HEK293 (cell line): Measurements from ENCODE around the gene DIP2C.

Experiments used
- GLIS2 ChIP-seq: fragments of 450-650 bp; formaldehyde crosslinking; IDR thresholded peaks from 2 replicates; pipeline ENCODE4 v1.5.1; 2016; ENCODE audit warnings: missing biosample characterization, missing genetic modification characterization
- KLF10 ChIP-seq: fragments of 450-650 bp; IDR thresholded peaks from 2 replicates; pipeline ENCODE4 v1.5.1; 2018; ENCODE audit warnings: missing biosample characterization, mild to moderate bottlenecking, missing genetic modification characterization
- KLF8 ChIP-seq: fragments of 450-650 bp; formaldehyde crosslinking; IDR thresholded peaks from 2 replicates; pipeline ENCODE4 v1.5.1; 2016; ENCODE audit warnings: missing biosample characterization, missing genetic modification characterization
- MEIS1 ChIP-seq: sonication (generic); formaldehyde crosslinking; IDR thresholded peaks from 2 replicates; pipeline ENCODE4 v1.8.1; 2022; ENCODE audit warnings: missing genetic modification reagents, mild to moderate bottlenecking, borderline replicate concordance
- ZBTB11 ChIP-seq: fragments of 450-650 bp; formaldehyde crosslinking; conservative IDR thresholded peaks from 2 replicates; pipeline ENCODE4 v1.5.1; 2016; ENCODE audit warnings: low read depth, missing biosample characterization, missing genetic modification characterization
- ZBTB17 ChIP-seq: fragments of 450-650 bp; formaldehyde crosslinking; IDR thresholded peaks from 2 replicates; pipeline ENCODE4 v1.5.1; 2016; ENCODE audit warnings: missing biosample characterization, missing genetic modification characterization
- ZBTB20 ChIP-seq: fragments of 450-650 bp; formaldehyde crosslinking; IDR thresholded peaks from 2 replicates; pipeline ENCODE4 v1.5.1; 2016; ENCODE audit warnings: missing biosample characterization, missing genetic modification characterization
- ZBTB44 ChIP-seq: fragments of 450-650 bp; IDR thresholded peaks from 2 replicates; pipeline ENCODE4 v1.5.1; 2018; ENCODE audit warnings: missing biosample characterization, mild to moderate bottlenecking, missing genetic modification characterization
- ZBTB8A ChIP-seq: fragments of 450-650 bp; formaldehyde crosslinking; IDR thresholded peaks from 2 replicates; pipeline ENCODE4 v1.5.1; 2016; ENCODE audit warnings: missing biosample characterization, missing genetic modification characterization
- ZNF157 ChIP-seq: fragments of 450-650 bp; formaldehyde crosslinking; IDR thresholded peaks from 2 replicates; pipeline ENCODE4 v1.5.1; 2016; ENCODE audit warnings: missing biosample characterization, missing genetic modification characterization
- ZNF18 ChIP-seq: fragments of 450-650 bp; formaldehyde crosslinking; IDR thresholded peaks from 2 replicates; pipeline ENCODE4 v1.5.1; 2016; ENCODE audit warnings: missing biosample characterization, missing genetic modification characterization
- ZNF19 ChIP-seq: fragments of 450-650 bp; formaldehyde crosslinking; IDR thresholded peaks from 2 replicates; pipeline ENCODE4; 2016; ENCODE audit warnings: missing biosample characterization, missing genetic modification characterization, low read depth
- ZNF2 ChIP-seq: fragments of 450-650 bp; formaldehyde crosslinking; IDR thresholded peaks from 2 replicates; pipeline ENCODE4 v1.5.1; 2016; ENCODE audit warnings: missing biosample characterization, missing genetic modification characterization
- ZNF211 ChIP-seq: fragments of 450-650 bp; formaldehyde crosslinking; IDR thresholded peaks from 2 replicates; pipeline ENCODE4 v1.5.1; 2016; ENCODE audit warnings: low read depth, missing biosample characterization, missing genetic modification characterization
- ZNF239 ChIP-seq: fragments of 450-650 bp; formaldehyde crosslinking; IDR thresholded peaks from 2 replicates; pipeline ENCODE4 v1.5.1; 2016; ENCODE audit warnings: missing biosample characterization, missing genetic modification characterization
- ZNF335 ChIP-seq: fragments of 450-650 bp; formaldehyde crosslinking; conservative IDR thresholded peaks from 2 replicates; pipeline ENCODE4 v1.5.1; 2016; ENCODE audit warnings: missing biosample characterization, missing genetic modification characterization
- ZNF362 ChIP-seq: fragments of 450-650 bp; formaldehyde crosslinking; IDR thresholded peaks from 2 replicates; pipeline ENCODE4 v1.5.1; 2016; ENCODE audit warnings: missing biosample characterization, missing genetic modification characterization
- ZNF366 ChIP-seq: fragments of 450-650 bp; formaldehyde crosslinking; conservative IDR thresholded peaks from 2 replicates; pipeline ENCODE4 v1.5.1; 2016; ENCODE audit warnings: missing biosample characterization, missing genetic modification characterization
- ZNF529 ChIP-seq: fragments of 450-650 bp; formaldehyde crosslinking; IDR thresholded peaks from 2 replicates; pipeline ENCODE4 v1.5.1; 2017; ENCODE audit warnings: missing genetic modification characterization, missing biosample characterization; ENCODE audit not compliant: insufficient replicate concordance
- ZNF558 ChIP-seq: fragments of 450-650 bp; formaldehyde crosslinking; IDR thresholded peaks from 2 replicates; pipeline ENCODE4 v1.5.1; 2016; ENCODE audit warnings: missing biosample characterization, missing genetic modification characterization
- ZNF585B ChIP-seq: fragments of 450-650 bp; formaldehyde crosslinking; IDR thresholded peaks from 2 replicates; pipeline ENCODE4 v1.5.1; 2016; ENCODE audit warnings: missing biosample characterization, missing genetic modification characterization
- ZNF600 ChIP-seq: fragments of 450-650 bp; formaldehyde crosslinking; IDR thresholded peaks from 2 replicates; pipeline ENCODE4 v1.5.1; 2016; ENCODE audit warnings: missing biosample characterization, missing genetic modification characterization
- ZNF701 ChIP-seq: fragments of 450-650 bp; formaldehyde crosslinking; IDR thresholded peaks from 2 replicates; pipeline ENCODE4 v1.5.1; 2016; ENCODE audit warnings: missing biosample characterization, missing genetic modification characterization
- ZNF777 ChIP-seq: fragments of 450-650 bp; formaldehyde crosslinking; IDR thresholded peaks from 2 replicates; pipeline ENCODE4 v1.5.1; 2017; ENCODE audit warnings: missing biosample characterization, missing genetic modification characterization, borderline replicate concordance
- ZSCAN16 ChIP-seq: fragments of 450-650 bp; formaldehyde crosslinking; IDR thresholded peaks from 2 replicates; pipeline ENCODE4 v1.5.1; 2016; ENCODE audit warnings: missing biosample characterization, missing genetic modification characterization
- TF ChIP-seq, protein P1 (sequence below): fragments of 450-650 bp; IDR thresholded peaks from 2 replicates; pipeline ENCODE4 v1.5.1; 2018; ENCODE audit warnings: missing biosample characterization, missing genetic modification characterization
- TF ChIP-seq, protein P2 (sequence below): fragments of 450-650 bp; formaldehyde crosslinking; IDR thresholded peaks from 2 replicates; pipeline ENCODE4 v1.5.1; 2016; ENCODE audit warnings: missing biosample characterization, missing genetic modification characterization

Gene DIP2C

DNA sequence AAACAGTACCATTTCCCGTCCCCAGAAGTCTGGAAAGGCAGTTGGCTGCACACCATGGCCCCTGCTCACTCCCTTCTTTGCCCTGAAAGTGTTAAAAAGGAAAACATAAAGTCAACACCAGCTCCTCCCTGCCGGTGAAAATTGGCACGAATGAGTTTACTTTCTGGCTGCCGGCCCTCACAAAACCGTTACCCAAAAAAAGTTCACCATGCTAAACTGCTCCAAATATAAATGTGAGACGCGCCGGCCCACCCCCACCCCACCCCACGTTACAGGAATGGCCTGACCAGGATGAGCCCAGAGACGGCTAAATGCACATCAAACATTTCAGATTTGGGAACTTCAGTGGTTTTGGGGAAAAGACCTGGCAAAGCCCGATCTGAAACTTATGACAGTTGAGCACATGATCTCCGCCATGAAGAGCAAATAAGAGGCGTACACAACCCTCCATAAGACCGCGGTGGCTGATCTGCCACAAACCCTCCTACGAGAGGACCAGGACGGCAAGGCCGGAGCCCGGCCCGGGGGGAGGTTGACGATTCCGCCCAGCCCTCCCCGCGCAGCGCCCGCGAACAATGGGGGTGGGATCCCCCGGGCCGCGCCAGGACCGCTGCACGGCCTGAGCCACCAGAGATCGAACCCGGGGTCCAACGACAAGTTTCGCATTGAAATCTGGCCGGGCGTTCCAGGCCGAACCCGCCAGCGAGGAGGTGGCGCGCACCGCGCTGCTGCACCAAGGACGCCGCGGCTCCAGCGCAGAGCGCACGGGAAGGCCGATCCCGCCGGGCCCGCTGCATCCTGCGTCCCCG is 952 bp downstream of the DIP2C start (continued):
- TF ChIP-seq, protein P1, sequence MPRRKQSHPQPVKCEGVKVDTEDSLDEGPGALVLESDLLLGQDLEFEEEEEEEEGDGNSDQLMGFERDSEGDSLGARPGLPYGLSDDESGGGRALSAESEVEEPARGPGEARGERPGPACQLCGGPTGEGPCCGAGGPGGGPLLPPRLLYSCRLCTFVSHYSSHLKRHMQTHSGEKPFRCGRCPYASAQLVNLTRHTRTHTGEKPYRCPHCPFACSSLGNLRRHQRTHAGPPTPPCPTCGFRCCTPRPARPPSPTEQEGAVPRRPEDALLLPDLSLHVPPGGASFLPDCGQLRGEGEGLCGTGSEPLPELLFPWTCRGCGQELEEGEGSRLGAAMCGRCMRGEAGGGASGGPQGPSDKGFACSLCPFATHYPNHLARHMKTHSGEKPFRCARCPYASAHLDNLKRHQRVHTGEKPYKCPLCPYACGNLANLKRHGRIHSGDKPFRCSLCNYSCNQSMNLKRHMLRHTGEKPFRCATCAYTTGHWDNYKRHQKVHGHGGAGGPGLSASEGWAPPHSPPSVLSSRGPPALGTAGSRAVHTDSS (tag by site-specific recombination) = no peak
- no peak for TF ChIP-seq ZNF362
- no peak for TF ChIP-seq ZNF366
- no peak; the same call in 1 of the 2 replicates for TF ChIP-seq ZBTB11
- no peak for TF ChIP-seq MEIS1 (CRISPR knock-in tag)
- peak; percentile 37 for TF ChIP-seq ZBTB8A (tag by site-specific recombination)
- peak; percentile 73 for TF ChIP-seq ZNF335
- TF ChIP-seq ZNF239 (tag by site-specific recombination) = no peak
- TF ChIP-seq ZNF600 (tag by site-specific recombination) = peak; percentile 83
- no peak for TF ChIP-seq ZNF585B (tag by site-specific recombination)
- peak; percentile 54 for TF ChIP-seq ZBTB17
- TF ChIP-seq ZNF211 (tag by site-specific recombination) = no peak
- no peak for TF ChIP-seq ZNF157 (tag by site-specific recombination)
- TF ChIP-seq ZNF777 = no peak
- TF ChIP-seq ZNF18 (tag by site-specific recombination) = no peak
- no peak for TF ChIP-seq ZSCAN16 (tag by site-specific recombination)
- no peak; the same call in 1 of the 2 replicates for TF ChIP-seq KLF8
- no peak for TF ChIP-seq ZNF19
- peak; percentile 57; the same call in 1 of the 2 replicates for TF ChIP-seq ZNF2 (tag by site-specific recombination)
- TF ChIP-seq ZNF558 (tag by site-specific recombination) = no peak
- TF ChIP-seq ZBTB44 = no peak
- no peak for TF ChIP-seq ZNF701 (tag by site-specific recombination)
- TF ChIP-seq GLIS2 = no peak; the same call in 1 of the 2 replicates
- TF ChIP-seq, protein P2, sequence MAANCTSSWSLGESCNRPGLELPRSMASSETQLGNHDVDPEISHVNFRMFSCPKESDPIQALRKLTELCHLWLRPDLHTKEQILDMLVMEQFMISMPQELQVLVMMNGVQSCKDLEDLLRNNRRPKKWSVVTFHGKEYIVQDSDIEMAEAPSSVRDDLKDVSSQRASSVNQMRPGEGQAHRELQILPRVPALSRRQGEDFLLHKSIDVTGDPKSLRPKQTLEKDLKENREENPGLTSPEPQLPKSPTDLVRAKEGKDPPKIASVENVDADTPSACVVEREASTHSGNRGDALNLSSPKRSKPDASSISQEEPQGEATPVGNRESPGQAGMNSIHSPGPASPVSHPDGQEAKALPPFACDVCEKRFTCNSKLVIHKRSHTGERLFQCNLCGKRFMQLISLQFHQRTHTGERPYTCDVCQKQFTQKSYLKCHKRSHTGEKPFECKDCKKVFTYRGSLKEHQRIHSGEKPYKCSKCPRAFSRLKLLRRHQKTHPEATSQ = no peak
- peak; percentile 46; the same call in 1 of the 2 replicates for TF ChIP-seq ZBTB20 (tag by site-specific recombination)
- TF ChIP-seq ZNF529 (tag by site-specific recombination) = no peak
- no peak for TF ChIP-seq KLF10
